Mammary epithelial cell (primary cell): Measurements from ENCODE around the gene PDS5A.

Experiments used
- CTCF ChIP-seq, 2 donors: IDR thresholded peaks in 1 of 2; conservative IDR thresholded peaks in 1 of 2; 2 replicates each; pipeline ENCODE4 v1.5.1; 2011 to 2012; ENCODE audit warnings: inconsistent platforms in 2 of 2, low read length in 2 of 2, mild to moderate bottlenecking in 2 of 2, control low read depth in 1 of 2, low read depth in 1 of 2; ENCODE audit not compliant: insufficient read depth in 1 of 2; ENCODE audit errors: extremely low read depth in 1 of 2
- EZH2 ChIP-seq: IDR thresholded peaks from 2 replicates; pipeline ENCODE4 v1.6.1; 2012; ENCODE audit warnings: low read length, inconsistent platforms, borderline replicate concordance

GRCh38 chr4:39855909-39856512, 121.7 kb downstream of the PDS5A start:
- no peak for TF ChIP-seq CTCF (conservative IDR thresholded peaks at IDR 0.05 in 1 of 2, IDR thresholded peaks at IDR 0.05 in 1 of 2; ENCODE audit: extremely low read depth in 1 of 2, insufficient read depth in 1 of 2, low read depth in 1 of 2, low read length in 2 of 2)
- TF ChIP-seq EZH2, result no peak
